Measurements from ENCODE around the gene SSBP4.
"Not testable (repeated sequence)": the region's sequence is repeated elsewhere in the genome, so short reads cannot be mapped to it uniquely, and the experiment has no call there.

Gene SSBP4

DNA sequence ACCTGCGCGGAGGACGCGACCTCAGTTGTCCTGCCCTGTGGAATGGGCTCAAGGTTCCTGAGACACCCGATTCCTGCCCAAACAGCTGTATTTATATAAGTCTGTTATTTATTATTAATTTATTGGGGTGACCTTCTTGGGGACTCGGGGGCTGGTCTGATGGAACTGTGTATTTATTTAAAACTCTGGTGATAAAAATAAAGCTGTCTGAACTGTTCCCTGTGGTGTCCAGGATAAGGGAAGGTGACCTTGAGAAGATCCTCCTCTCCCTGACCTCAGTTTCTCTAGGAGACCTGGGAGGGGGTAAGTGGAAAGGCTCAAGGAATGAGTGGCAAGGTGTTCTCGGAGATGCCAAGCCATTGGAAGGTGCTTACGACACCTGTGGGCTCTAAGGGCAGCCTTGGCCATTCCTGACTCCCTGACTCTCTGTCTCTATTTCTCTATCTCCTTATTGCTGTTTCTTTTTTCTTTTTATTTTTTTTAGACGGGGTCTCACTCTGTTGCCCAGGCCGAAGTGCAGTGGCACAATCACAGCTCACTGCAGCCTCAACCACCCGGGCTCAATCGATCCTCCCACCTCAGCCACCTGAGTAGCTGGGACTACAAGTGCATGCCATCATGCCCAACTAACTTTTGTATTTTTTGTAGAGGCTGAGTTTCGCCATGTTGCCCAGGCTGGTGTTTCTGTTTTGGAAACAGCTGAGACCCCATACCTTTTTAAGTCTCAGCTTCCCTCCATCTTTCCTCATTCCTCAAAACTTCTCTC lies 30.1 kb upstream of the SSBP4 start:
- H3K27me3 Mint-ChIP-seq, result peaks cover 53% of the 10 kb centered on the region
- peak overlapping the region; percentile 9 for H3K4me3 Mint-ChIP-seq
- H3K9me3 Mint-ChIP-seq, result no peaks in the 10 kb centered on the region
- DNase-seq, result no peak
- H3K36me3 Mint-ChIP-seq (ENCODE audit: low read depth), result no peaks in the 10 kb centered on the region
- peaks cover 11% of the 10 kb centered on the region for H3K4me1 Mint-ChIP-seq
- no peak overlapping the region for H3K27ac Mint-ChIP-seq
- no peak for ATAC-seq

DNA sequence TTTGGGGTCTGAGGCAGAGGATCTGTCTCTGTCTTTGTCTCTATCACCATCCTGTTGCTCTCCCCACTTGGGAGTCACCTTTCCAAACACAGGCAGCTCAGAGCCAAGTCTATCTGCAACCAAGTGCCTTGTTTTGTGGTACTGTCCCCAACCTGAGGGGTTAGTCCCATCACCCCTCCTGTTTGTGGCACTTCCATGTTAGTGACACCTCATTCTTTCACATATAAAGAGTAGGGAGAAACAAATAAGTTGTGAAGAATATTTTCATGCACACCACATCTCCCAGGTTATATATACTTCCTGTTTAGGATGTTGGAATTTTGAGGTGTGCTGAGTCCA lies 29.5 kb upstream of the SSBP4 start:
- ATAC-seq (no peak), DNase-seq (no peak)
- Mint-ChIP-seq H3K27me3 (peaks cover 49% of the 10 kb centered on the region), H3K4me1 (peaks cover 11% of the 10 kb centered on the region), H3K36me3 (ENCODE audit: low read depth) (no peaks in the 10 kb centered on the region), H3K4me3 (no peak overlapping the region), H3K9me3 (no peaks in the 10 kb centered on the region), H3K27ac (no peak overlapping the region)

DNA sequence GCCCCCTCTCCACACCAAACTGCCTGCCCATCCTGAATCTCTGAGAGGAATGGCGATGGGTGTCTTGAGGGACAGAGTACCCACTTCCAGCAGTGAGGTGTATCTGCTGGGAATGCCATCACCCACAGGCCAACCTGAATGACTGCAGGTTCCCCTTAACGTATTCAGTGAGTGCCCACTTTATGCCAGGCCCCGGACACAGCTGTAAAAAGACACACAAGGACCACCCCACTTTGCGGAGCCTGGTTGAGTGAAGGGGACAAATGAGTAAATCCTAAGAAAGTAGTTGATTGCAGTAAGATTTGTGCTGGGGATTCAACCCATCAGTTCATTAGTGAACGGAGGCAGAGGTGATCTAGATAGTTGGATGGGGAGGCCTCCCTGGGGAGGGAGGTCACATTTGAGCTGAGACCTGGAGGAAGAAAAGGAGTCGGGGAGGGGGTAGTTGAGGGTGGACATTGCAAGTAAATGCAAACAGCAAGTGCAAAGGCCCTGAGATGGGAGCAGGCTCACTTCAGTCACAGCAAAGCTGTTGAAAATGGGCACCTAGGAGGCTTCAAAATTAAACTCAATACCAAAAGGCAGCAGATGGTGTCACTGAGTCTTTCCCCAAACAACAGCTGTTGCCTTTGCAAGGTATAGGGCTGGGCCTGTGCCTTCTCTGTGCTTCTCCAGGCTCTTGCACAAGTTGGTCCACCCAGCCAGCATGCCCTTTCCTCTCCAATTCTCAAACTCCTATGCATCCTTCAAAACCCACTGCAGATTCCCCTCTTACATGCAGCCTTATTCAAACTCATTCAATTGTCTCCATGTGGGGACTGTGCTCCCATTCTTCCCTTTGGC lies 28.9 kb upstream of the SSBP4 start:
- Mint-ChIP-seq H3K4me3 (no peak overlapping the region), H3K4me1 (peaks cover 11% of the 10 kb centered on the region), H3K27me3 (peaks cover 46% of the 10 kb centered on the region), H3K9me3 (no peaks in the 10 kb centered on the region), H3K27ac (no peak overlapping the region), H3K36me3 (ENCODE audit: low read depth) (no peaks in the 10 kb centered on the region)
- ATAC-seq, result no peak
- DNase-seq, result no peak

DNA sequence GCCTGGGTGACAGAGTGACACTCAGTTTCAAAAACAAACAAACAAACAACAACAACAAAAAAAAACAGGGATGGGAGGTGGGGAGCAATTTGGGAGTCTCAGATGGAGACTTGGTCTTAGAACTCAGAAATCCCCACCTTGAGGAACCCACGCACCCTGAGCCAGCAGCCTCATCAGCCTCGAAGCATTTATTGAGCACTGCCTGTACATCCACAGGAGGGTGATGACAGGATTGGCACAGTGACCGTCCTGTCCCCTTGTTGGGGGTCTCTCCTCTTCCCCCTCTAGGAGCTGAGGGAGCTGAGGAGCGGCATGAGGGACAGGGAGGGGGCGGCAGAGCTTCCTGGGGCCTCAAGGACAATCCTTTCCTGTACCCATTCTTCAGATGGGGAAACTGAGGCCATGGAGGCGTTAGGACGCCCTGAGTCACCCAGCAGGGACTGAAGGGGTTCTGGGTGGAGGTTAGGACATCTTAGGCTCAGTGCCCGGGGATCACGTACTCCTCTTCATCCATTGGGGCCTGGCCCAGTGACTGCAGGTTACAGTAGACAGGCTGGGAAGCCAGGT lies 27.6 kb upstream of the SSBP4 start:
- H3K4me1 Mint-ChIP-seq, result peaks cover 11% of the 10 kb centered on the region
- H3K27ac Mint-ChIP-seq, result no peak overlapping the region
- no peak for ATAC-seq
- no peak for DNase-seq
- H3K9me3 Mint-ChIP-seq, result no peaks in the 10 kb centered on the region
- H3K27me3 Mint-ChIP-seq, result peaks cover 36% of the 10 kb centered on the region
- H3K4me3 Mint-ChIP-seq, result no peak overlapping the region
- no peaks in the 10 kb centered on the region for H3K36me3 Mint-ChIP-seq (ENCODE audit: low read depth)

DNA sequence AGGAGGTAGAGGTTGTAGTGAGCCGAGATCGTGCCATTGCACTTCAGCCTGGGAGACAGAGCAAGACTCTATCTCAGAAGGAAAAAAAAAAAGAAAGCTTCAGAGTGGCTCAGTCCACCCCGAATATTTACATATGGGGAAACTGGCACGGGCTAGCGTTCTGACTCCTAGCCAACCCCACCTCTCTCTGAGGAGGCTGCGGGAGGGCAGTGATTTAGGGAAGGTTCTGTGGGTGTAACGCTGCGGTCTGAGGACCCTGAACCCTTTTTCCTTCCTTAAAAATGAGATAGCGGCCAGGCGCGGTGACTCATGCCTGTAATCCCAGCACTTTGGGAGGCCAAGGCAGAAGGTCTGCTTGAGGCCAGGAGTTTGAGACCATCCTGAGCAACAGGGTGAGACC lies 26.8 kb upstream of the SSBP4 start:
- Mint-ChIP-seq H3K27ac (no peak overlapping the region), H3K36me3 (ENCODE audit: low read depth) (no peaks in the 10 kb centered on the region), H3K4me3 (no peak overlapping the region), H3K27me3 (peaks cover 33% of the 10 kb centered on the region), H3K4me1 (peaks cover 10% of the 10 kb centered on the region), H3K9me3 (no peaks in the 10 kb centered on the region)
- DNase-seq, result no peak
- no peak for ATAC-seq

DNA sequence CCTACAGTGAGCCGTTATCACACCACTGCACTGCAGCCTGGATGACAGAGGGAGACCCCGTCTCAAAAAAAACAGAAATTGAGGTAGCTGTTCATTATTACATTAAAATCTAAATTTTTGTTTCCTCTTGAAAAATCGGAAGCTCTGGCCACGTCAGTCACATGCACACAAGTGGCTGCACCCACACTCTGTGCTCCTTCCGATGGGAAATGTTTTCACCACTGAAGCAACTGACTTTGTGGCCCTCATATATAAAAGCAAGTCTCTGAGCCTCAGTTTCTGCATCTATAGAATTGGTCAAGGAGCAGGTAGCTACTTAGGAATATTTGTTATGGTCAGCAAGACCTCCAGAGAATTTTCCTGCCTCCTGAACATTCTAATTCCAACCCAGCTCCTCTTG lies 26.3 kb upstream of the SSBP4 start:
- H3K36me3 Mint-ChIP-seq (ENCODE audit: low read depth), result no peaks in the 10 kb centered on the region
- H3K4me3 Mint-ChIP-seq, result no peak overlapping the region
- H3K27ac Mint-ChIP-seq, result no peak overlapping the region
- ATAC-seq (no peak), DNase-seq (no peak)
- H3K27me3 Mint-ChIP-seq, result peaks cover 31% of the 10 kb centered on the region
- H3K4me1 Mint-ChIP-seq, result peaks cover 6% of the 10 kb centered on the region
- H3K9me3 Mint-ChIP-seq, result no peaks in the 10 kb centered on the region

DNA sequence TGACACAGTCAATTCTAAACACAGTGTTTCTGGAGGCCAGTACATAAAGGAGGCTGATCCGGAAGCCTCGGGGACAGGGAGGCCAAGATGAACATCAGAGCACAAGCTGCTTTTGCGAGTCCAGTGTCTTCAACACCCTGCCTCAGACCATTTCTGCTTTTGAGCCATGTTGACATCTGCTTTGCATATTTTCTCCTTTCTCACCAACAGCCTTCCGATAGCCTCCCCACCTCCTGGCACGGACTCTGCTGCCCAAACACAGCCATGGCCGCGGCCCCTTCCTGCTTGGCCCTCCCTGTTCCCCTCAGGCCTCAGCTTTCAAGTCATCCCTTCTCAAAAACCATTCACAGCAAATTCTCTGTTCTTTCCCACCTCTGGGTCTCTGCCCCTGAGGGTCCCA lies 25.4 kb upstream of the SSBP4 start:
- DNase-seq (no peak), ATAC-seq (no peak)
- peaks cover 4% of the 10 kb centered on the region for H3K4me1 Mint-ChIP-seq
- no peaks in the 10 kb centered on the region for H3K36me3 Mint-ChIP-seq (ENCODE audit: low read depth)
- H3K4me3 Mint-ChIP-seq, result no peak overlapping the region
- no peaks in the 10 kb centered on the region for H3K9me3 Mint-ChIP-seq
- H3K27ac Mint-ChIP-seq, result no peak overlapping the region
- H3K27me3 Mint-ChIP-seq, result peaks cover 31% of the 10 kb centered on the region

DNA sequence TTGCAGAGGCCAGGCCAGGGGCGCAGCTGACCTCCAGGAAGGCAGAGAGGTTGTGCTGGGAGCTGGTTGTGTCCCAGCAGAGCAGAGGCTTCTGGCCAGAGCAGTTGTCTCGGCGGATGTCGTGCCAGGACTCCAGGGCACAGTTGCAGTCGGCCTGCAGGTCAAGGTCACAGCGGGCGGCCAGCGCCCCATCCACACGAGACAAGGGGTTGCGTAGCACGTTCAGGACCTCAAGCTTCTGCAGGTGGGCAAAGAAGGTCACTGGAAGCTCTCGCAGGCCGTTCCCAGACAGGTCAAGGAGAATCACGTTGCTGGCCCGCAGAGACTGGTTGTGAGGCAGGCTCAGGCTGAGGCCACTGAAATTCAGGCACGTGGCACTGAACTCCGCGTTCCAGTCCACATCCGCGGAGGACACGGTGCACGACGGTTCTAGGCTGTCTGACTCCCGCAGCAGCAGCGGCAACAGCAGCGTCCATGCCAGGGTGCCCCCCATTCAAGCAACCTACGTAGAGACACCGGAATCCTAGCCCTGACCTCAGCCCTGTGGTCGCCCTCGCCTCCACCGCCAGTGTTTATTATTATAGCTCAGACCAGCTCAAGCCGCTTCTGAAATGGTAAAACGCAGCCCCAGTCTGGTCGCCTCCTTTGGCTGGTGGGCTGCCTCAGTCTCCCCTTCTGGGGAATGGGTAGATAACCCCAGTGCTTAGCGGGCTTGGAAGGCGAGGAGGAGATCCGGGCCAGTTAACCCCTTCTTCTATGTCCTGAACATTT lies 22.5 kb upstream of the SSBP4 start:
- Mint-ChIP-seq H3K9me3 (no peaks in the 10 kb centered on the region), H3K27me3 (peaks cover 17% of the 10 kb centered on the region), H3K4me1 (peaks cover 6% of the 10 kb centered on the region), H3K36me3 (ENCODE audit: low read depth) (no peaks in the 10 kb centered on the region), H3K4me3 (no peak overlapping the region), H3K27ac (no peak overlapping the region)
- DNase-seq (no peak), ATAC-seq (no peak)

DNA sequence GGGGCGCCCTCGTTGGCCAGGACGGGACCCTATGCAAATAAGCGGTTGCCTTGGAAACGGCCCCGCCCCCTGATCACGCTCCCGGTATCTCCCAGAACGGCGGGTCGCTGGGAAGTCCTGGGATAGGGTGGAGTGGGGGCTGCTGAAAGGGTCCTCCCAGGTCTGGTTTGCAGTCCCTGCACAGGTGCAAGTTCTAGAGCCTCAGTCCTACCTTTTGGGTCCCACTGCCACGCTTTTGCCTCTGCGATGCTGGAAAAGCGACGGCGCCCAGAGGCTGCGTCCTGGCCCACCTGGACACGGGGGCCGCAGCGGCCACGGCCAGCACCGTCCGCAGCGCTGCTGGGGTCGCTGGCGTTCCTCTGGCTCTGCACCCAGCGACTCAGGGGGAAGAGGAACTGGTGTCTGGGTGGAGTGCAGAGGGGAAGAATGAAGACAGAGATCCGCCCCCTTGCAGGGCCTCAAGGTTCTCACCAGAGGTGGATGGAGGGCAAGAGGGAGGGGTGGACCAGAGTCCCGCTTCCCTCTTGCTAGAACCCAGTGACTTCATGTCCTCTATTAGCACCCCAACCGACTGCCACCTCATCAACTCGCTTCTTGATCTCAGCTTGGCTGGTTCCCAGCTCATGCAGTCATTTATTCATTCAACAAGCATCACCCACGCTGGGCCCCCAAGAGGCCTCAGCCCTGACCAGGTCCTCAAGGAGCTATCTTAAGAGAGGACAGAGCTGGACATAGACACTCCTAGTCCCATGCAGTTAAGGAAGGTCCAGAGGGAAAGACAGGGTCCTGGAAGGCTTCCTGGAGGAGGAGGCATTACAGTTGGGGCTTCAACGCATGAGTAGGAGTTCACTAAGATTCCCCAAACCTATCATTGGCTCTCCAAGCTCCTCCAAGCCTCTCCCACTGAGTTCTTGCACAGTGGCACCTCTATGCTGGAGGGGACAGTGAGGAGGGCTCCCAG lies 21.7 kb upstream of the SSBP4 start, which contains the start of gene LRRC25:
TSS of gene LRRC25 (minus strand) at position 381 of the 961 bp plus-strand sequence. CDS start 659 bp downstream, outside the sequence.
- peaks cover 17% of the 10 kb centered on the region for H3K27me3 Mint-ChIP-seq
- peaks cover 9% of the 10 kb centered on the region for H3K4me1 Mint-ChIP-seq
- no peak for ATAC-seq
- no peak for DNase-seq
- no peak within 1 kb of the TSS for H3K4me3 Mint-ChIP-seq
- H3K27ac Mint-ChIP-seq, result no peak within 1 kb of the TSS
- no peaks in the 10 kb centered on the region for H3K36me3 Mint-ChIP-seq (ENCODE audit: low read depth)
- no peaks in the 10 kb centered on the region for H3K9me3 Mint-ChIP-seq

DNA sequence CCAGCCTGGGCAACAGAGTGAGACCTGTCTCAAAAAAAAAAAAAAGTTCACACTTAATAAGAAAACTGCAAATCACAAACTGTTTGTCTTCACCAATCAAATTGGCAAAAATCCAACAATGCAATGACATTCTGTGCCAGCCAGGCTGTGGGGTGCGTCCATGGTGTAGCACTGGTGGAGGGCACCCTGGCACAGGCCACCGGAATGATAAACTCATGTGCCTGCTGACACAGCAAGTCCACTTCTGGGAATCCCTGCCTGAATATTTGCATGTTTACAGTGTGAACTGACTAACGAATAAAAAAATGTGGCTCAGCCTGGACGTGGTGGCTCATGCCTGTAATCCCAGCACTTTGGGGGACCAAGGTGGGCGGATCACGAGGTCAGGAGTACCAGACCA lies 20.2 kb upstream of the SSBP4 start:
- peaks cover 6% of the 10 kb centered on the region for H3K4me1 Mint-ChIP-seq
- no peak overlapping the region for H3K4me3 Mint-ChIP-seq
- ATAC-seq (no peak), DNase-seq (no peak)
- no peaks in the 10 kb centered on the region for H3K36me3 Mint-ChIP-seq (ENCODE audit: low read depth)
- H3K9me3 Mint-ChIP-seq, result no peaks in the 10 kb centered on the region
- peaks cover 14% of the 10 kb centered on the region for H3K27me3 Mint-ChIP-seq
- no peak overlapping the region for H3K27ac Mint-ChIP-seq

DNA sequence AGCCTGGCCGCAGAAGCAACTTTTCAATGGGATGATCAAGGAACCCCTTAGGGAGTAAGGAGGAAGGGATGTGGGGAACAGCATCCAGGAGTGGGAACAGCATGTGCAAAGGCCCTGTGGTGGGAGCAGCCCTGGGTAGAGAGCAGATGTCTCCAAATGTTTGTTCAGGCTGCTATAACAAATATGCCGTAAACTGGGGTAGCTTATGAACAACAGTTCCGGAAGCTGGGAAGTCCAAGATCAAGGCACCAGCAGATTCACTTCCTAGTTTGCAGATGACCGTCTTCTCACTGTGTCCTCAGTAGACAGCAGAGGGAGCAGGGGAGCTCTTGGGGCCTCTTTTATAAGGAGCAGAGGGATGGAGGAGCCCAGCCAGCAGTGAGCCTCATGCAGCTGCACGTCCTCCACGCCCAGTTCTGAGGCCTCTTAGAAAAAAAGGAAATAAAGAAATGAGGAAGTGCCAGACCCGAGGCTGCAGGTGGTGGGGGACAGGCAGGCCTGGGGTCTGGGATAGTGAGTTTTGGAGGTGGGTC lies 17.6 kb upstream of the SSBP4 start:
- H3K4me1 Mint-ChIP-seq, result peaks cover 6% of the 10 kb centered on the region
- H3K36me3 Mint-ChIP-seq (ENCODE audit: low read depth), result no peaks in the 10 kb centered on the region
- no peaks in the 10 kb centered on the region for H3K9me3 Mint-ChIP-seq
- H3K27me3 Mint-ChIP-seq, result peaks cover 11% of the 10 kb centered on the region
- peak; percentile 28 for ATAC-seq
- no peak overlapping the region for H3K4me3 Mint-ChIP-seq
- DNase-seq, result no peak
- no peak overlapping the region for H3K27ac Mint-ChIP-seq

DNA sequence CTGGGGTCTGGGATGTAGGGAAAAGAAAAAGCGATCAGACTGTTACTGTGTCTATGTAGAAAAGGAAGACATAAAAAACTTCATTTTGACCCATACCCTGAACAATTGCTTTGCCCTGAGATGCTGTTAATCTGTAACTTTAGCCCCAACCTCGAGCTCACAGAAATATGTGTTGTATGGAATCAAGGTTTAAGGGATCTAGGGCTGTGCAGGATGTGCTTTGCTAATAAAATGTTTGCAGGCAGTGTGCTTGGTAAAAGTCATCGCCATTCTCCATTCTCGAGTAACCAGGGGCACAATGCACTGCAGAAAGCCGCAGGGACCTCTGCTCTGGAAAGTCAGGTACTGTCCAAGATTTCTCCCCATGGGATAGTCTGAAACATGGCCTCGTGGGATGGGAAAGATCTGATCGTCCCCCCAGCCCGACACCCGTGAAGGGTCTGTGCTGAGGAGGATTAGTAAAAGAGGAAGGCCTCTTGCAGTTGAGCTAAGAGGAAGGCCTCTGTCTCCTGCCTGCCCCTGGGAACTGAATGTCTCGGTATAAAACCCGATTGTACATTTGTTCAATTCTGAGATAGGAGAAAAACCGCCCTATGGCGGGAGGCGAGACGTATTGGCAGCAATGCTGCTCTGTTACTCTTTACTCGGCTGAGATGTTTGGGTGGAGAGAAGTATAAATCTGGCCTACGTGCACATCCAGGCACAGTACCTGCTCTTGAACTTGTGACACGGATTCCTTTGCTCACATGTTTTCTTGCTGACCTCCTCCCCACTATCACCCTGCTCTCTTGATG lies 16.5 kb upstream of the SSBP4 start:
- not testable (repeated sequence) for H3K4me1 Mint-ChIP-seq; H3K36me3 Mint-ChIP-seq (ENCODE audit: low read depth); H3K27ac Mint-ChIP-seq; ATAC-seq; H3K9me3 Mint-ChIP-seq; DNase-seq; H3K27me3 Mint-ChIP-seq; H3K4me3 Mint-ChIP-seq

DNA sequence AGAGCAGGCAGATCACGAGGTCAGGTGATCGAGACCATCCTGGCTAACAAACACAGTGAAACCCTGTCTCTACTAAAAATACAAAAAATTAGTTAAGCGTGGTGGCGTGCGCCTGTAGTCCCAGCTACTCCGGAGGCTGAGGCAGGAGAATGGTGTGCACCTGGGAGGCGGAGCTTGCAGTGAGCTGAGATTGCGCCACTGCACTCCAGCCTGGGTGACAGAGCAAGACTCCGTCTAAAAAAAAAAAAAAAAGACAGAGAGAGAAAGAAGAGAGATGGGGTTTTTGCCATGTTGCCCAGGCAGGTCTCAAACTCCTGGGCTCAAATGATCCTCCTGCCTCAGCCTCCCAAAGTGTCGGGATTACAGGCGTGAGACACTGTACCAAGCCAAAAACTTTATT lies 13.4 kb upstream of the SSBP4 start:
- not testable (repeated sequence) for H3K27ac Mint-ChIP-seq; H3K36me3 Mint-ChIP-seq (ENCODE audit: low read depth); H3K9me3 Mint-ChIP-seq; H3K27me3 Mint-ChIP-seq; ATAC-seq; H3K4me1 Mint-ChIP-seq; H3K4me3 Mint-ChIP-seq; DNase-seq
